Subcutaneous adipose tissue (tissue), 4 donors: Measurements from ENCODE around the gene AARS2. TPM values are rescaled to one million over a fixed set of nuclear protein-coding genes. Genes with fewer than 3 reads are reported as not detected.

Source experiments
- CTCF ChIP-seq: fragments of 450-650 bp; IDR thresholded peaks from one replicate; pipeline ENCODE4 v1.5.1; 2016; ENCODE audit warnings: low read depth, mild to moderate bottlenecking, control low read depth, antibody characterized with exemption, moderate library complexity
- total RNA-seq, 4 donors: library from RNA; depleted of rRNA; stranded (reverse); fragments of >200 nt; gene quantifications; one replicate each; pipeline ENCODE4 v1.1.0, GENCODE V29; 2016

Gene AARS2
- total RNA-seq, 4 donors from 2014 or later = 3.8 to 12.1 (median 6.6) TPM

GRCh38 chr6:44297063-44298038 is 15.8 kb downstream of the AARS2 start:
- no peak for TF ChIP-seq CTCF

- TF ChIP-seq CTCF = no peak
Observed at GRCh38 chr6:44294832-44295791, 18.0 kb downstream of the AARS2 start.

- no peak for TF ChIP-seq CTCF
Observed at GRCh38 chr6:44292661-44293365, 20.3 kb downstream of the AARS2 start.

- no peak for TF ChIP-seq CTCF
Observed at GRCh38 chr6:44291841-44292240, 21.3 kb downstream of the AARS2 start.

GRCh38 chr6:44289726-44290260 is 23.4 kb downstream of the AARS2 start:
- no peak for TF ChIP-seq CTCF

- TF ChIP-seq CTCF = no peak
Observed at GRCh38 chr6:44286747-44287146, 26.4 kb downstream of the AARS2 start.
